NCI-H187 (cell line): ENCODE results near the gene YAP1.
"Not testable (repeated sequence)": the region's sequence is repeated elsewhere in the genome, so short reads cannot be mapped to it uniquely, and the experiment has no call there.

Experiments used
- DNase-seq, 2 experiments: peaks; one replicate each; lab custom pipeline; 2025; lab: John Stamatoyannopoulos, UW

Gene YAP1

GRCh38 chr11:102240502-102240901, 130.3 kb downstream of the YAP1 start:
- no peak for DNase-seq

GRCh38 chr11:102241026-102241425, 130.8 kb downstream of the YAP1 start:
- no peak for DNase-seq

- no peak for DNase-seq
Measured at GRCh38 chr11:102243399-102243884, 133.2 kb downstream of the YAP1 start.

GRCh38 chr11:102244681-102245409, 134.6 kb downstream of the YAP1 start:
- DNase-seq, result no peak

- DNase-seq, result no peak
Measured at GRCh38 chr11:102251423-102251822, 141.2 kb downstream of the YAP1 start.

- DNase-seq, result no peak
Measured at GRCh38 chr11:102252339-102252891, 142.2 kb downstream of the YAP1 start.

- no peak for DNase-seq
Measured at GRCh38 chr11:102253020-102253715, 142.9 kb downstream of the YAP1 start.

- DNase-seq, result no peak
Measured at GRCh38 chr11:102254047-102254446, 143.8 kb downstream of the YAP1 start.

- DNase-seq, result no peak
Measured at GRCh38 chr11:102256251-102256650, 146.0 kb downstream of the YAP1 start.

GRCh38 chr11:102260241-102260640, 150.0 kb downstream of the YAP1 start:
- no peak for DNase-seq

- no peak for DNase-seq
Measured at GRCh38 chr11:102263379-102264003, 153.2 kb downstream of the YAP1 start.

GRCh38 chr11:102264704-102265103, 154.5 kb downstream of the YAP1 start:
- DNase-seq, result not testable (repeated sequence)

GRCh38 chr11:102266099-102266498, 155.9 kb downstream of the YAP1 start:
- no peak for DNase-seq

GRCh38 chr11:102267609-102268008, 157.4 kb downstream of the YAP1 start:
- no peak for DNase-seq

GRCh38 chr11:102268083-102268984, 158.1 kb downstream of the YAP1 start:
- DNase-seq, result peak; percentile 63 to 85

GRCh38 chr11:102268985-102269470, 158.8 kb downstream of the YAP1 start:
- DNase-seq, result no peak

GRCh38 chr11:102269927-102270326, 159.7 kb downstream of the YAP1 start:
- no peak for DNase-seq

GRCh38 chr11:102272047-102272824, 162.0 kb downstream of the YAP1 start:
- DNase-seq, result no peak

GRCh38 chr11:102274628-102275027, 164.4 kb downstream of the YAP1 start:
- no peak for DNase-seq

GRCh38 chr11:102276362-102276761, 166.1 kb downstream of the YAP1 start:
- no peak for DNase-seq

- DNase-seq, result no peak
Measured at GRCh38 chr11:102276783-102277182, 166.5 kb downstream of the YAP1 start.
